ENCODE results near the gene TRIP10.
"Not testable (repeated sequence)": the region's sequence is repeated elsewhere in the genome, so short reads cannot be mapped to it uniquely, and the experiment has no call there.

The TRIP10 gene

GRCh38 chr19:6739390-6739882 lies at the start of gene TRIP10:
TRIP10 (plus strand) TSS chr19:6739680; CDS start chr19:6739762, 82 bp downstream.
- peak; percentile 72 to 76 for DNase-seq (ENCODE audit: low read depth in 2 of 2)

GRCh38 chr19:6690160-6690885 lies 49.2 kb upstream of the TRIP10 start:
- DNase-seq (ENCODE audit: low read depth in 2 of 2): no peak

GRCh38 chr19:6691342-6691741 lies 48.1 kb upstream of the TRIP10 start:
- DNase-seq (ENCODE audit: low read depth in 2 of 2): no peak

- DNase-seq (ENCODE audit: low read depth in 2 of 2): no peak
These were observed 47.5 kb upstream of the TRIP10 start for GRCh38 chr19:6692027-6692426.

GRCh38 chr19:6693056-6693471 lies 46.4 kb upstream of the TRIP10 start:
- no peak for DNase-seq (ENCODE audit: low read depth in 2 of 2)

- no peak for DNase-seq (ENCODE audit: low read depth in 2 of 2)
These were observed 45.8 kb upstream of the TRIP10 start for GRCh38 chr19:6693681-6694080.

GRCh38 chr19:6694147-6694815 lies 45.2 kb upstream of the TRIP10 start:
- no peak for DNase-seq (ENCODE audit: low read depth in 2 of 2)

- DNase-seq (ENCODE audit: low read depth in 2 of 2): no peak
These were observed 43.1 kb upstream of the TRIP10 start for GRCh38 chr19:6696239-6696820.

- no peak for DNase-seq (ENCODE audit: low read depth in 2 of 2)
These were observed 42.2 kb upstream of the TRIP10 start for GRCh38 chr19:6697291-6697690.

- no peak for DNase-seq (ENCODE audit: low read depth in 2 of 2)
These were observed 39.5 kb upstream of the TRIP10 start for GRCh38 chr19:6699935-6700334.

- DNase-seq (ENCODE audit: low read depth in 2 of 2): no peak
These were observed 38.7 kb upstream of the TRIP10 start for GRCh38 chr19:6700586-6701316.

GRCh38 chr19:6705931-6706632 lies 33.4 kb upstream of the TRIP10 start:
- DNase-seq (ENCODE audit: low read depth in 2 of 2): no peak

GRCh38 chr19:6706633-6706958 lies 32.9 kb upstream of the TRIP10 start:
- DNase-seq (ENCODE audit: low read depth in 2 of 2): no peak

GRCh38 chr19:6707011-6707657 lies 32.3 kb upstream of the TRIP10 start:
- DNase-seq (ENCODE audit: low read depth in 2 of 2): no peak

- no peak for DNase-seq (ENCODE audit: low read depth in 2 of 2)
These were observed 31.8 kb upstream of the TRIP10 start for GRCh38 chr19:6707658-6708018.

- no peak for DNase-seq (ENCODE audit: low read depth in 2 of 2)
These were observed 31.1 kb upstream of the TRIP10 start for GRCh38 chr19:6708346-6708745.

- not testable (repeated sequence) for DNase-seq (ENCODE audit: low read depth in 2 of 2)
These were observed 30.6 kb upstream of the TRIP10 start for GRCh38 chr19:6708913-6709312.

- no peak for DNase-seq (ENCODE audit: low read depth in 2 of 2)
These were observed 29.9 kb upstream of the TRIP10 start for GRCh38 chr19:6709549-6709948.

GRCh38 chr19:6710273-6711077 lies 29.0 kb upstream of the TRIP10 start:
- no peak for DNase-seq (ENCODE audit: low read depth in 2 of 2)

- no peak for DNase-seq (ENCODE audit: low read depth in 2 of 2)
These were observed 28.5 kb upstream of the TRIP10 start for GRCh38 chr19:6711078-6711361.

- DNase-seq (ENCODE audit: low read depth in 2 of 2): no peak
These were observed 27.9 kb upstream of the TRIP10 start for GRCh38 chr19:6711605-6712004.

Data from stimulated activated CD4-positive, alpha-beta T cell treated with anti-CD3 and anti-CD28 coated beads, Interleukin-4, amount 100 ng/mL, for 48 hours (primary cell).